Measurements from ENCODE around the gene CD4.
A peak's percentile ranks its signal among the peaks of the same experiment; 100 is the strongest.
"Not testable (repeated sequence)": the region's sequence is repeated elsewhere in the genome, so short reads cannot be mapped to it uniquely, and the experiment has no call there.

The CD4 gene

GRCh38 chr12:6849976-6850560, 60.7 kb downstream of the CD4 start:
- no peak for DNase-seq

- DNase-seq = no peak
Observed at GRCh38 chr12:6850796-6851152, 61.4 kb downstream of the CD4 start.

GRCh38 chr12:6851153-6851920, 62.0 kb downstream of the CD4 start, which contains the start of gene CDCA3:
Gene CDCA3, minus strand, starts transcription at chr12:6851286. Its CDS starts 334 bp downstream, at chr12:6850952.
- DNase-seq = peak; percentile 88 to 90

GRCh38 chr12:6851921-6852650, 62.8 kb downstream of the CD4 start, which contains the start of gene USP5:
Gene USP5, plus strand, starts transcription at chr12:6852150. Its CDS starts 30 bp downstream, at chr12:6852180.
- DNase-seq = peak; percentile 96 to 97

- peak; percentile 44 to 56 for DNase-seq
Observed at GRCh38 chr12:6852651-6853354, 63.5 kb downstream of the CD4 start.

GRCh38 chr12:6853626-6854025, 64.3 kb downstream of the CD4 start:
- DNase-seq = no peak

GRCh38 chr12:6854036-6854435, 64.7 kb downstream of the CD4 start:
- DNase-seq = no peak

- DNase-seq = no peak
Observed at GRCh38 chr12:6855322-6855721, 66.0 kb downstream of the CD4 start.

GRCh38 chr12:6858799-6859198, 69.5 kb downstream of the CD4 start:
- no peak for DNase-seq

- DNase-seq = no peak
Observed at GRCh38 chr12:6860116-6860515, 70.8 kb downstream of the CD4 start.

- no peak for DNase-seq
Observed at GRCh38 chr12:6860942-6861341, 71.6 kb downstream of the CD4 start.

- no peak for DNase-seq
Observed at GRCh38 chr12:6861391-6861790, 72.1 kb downstream of the CD4 start.

- DNase-seq = no peak
Observed at GRCh38 chr12:6863033-6863432, 73.7 kb downstream of the CD4 start.

- no peak for DNase-seq
Observed at GRCh38 chr12:6863586-6864321, 74.4 kb downstream of the CD4 start.

GRCh38 chr12:6865307-6865706, 76.0 kb downstream of the CD4 start:
- DNase-seq = not testable (repeated sequence)

- DNase-seq = no peak
Observed at GRCh38 chr12:6866163-6866919, 77.0 kb downstream of the CD4 start.

- no peak for DNase-seq
Observed at GRCh38 chr12:6866920-6867412, 77.6 kb downstream of the CD4 start.

- DNase-seq = peak; percentile 71 to 73
Observed at GRCh38 chr12:6867413-6868210, 78.3 kb downstream of the CD4 start, which contains the start of gene TPI1. Gene TPI1, plus strand, starts transcription at chr12:6867531. Its CDS starts 36 bp downstream, at chr12:6867567.

- peak in 1 of 2 experiments; percentile 23 for DNase-seq
Observed at GRCh38 chr12:6868211-6869048, 79.1 kb downstream of the CD4 start.
